Osteoblast (primary cell): ENCODE results near the gene PSMC5. TPM values are rescaled to one million over a fixed set of nuclear protein-coding genes. Genes with fewer than 3 reads are reported as not detected.

Experiments
- DNase-seq: peaks from one replicate; pipeline ENCODE4 v3.0.0; 2011; ENCODE audit warnings: low spot score, mixed read lengths; ENCODE audit not compliant: insufficient read length; ENCODE audit errors: missing footprints
- H2AFZ ChIP-seq: 2 replicates; pipeline ENCODE4 v1.6.0; 2011; ENCODE audit warnings: mild to moderate bottlenecking, low read length
- H3K27ac ChIP-seq: 2 replicates; pipeline ENCODE4 v1.5.1; 2011; ENCODE audit warnings: mild to moderate bottlenecking, low read depth, low read length, moderate library complexity
- H3K27me3 ChIP-seq: 2 replicates; pipeline ENCODE4 v1.6.0; 2012; ENCODE audit warnings: mild to moderate bottlenecking, control low read depth, inconsistent platforms, low read length, moderate library complexity; ENCODE audit not compliant: insufficient read depth
- H3K36me3 ChIP-seq: 2 replicates; pipeline ENCODE4 v1.5.1; 2011; ENCODE audit warnings: mild to moderate bottlenecking, low read length, control low read depth, moderate library complexity; ENCODE audit not compliant: insufficient read depth
- H3K4me1 ChIP-seq: 2 replicates; pipeline ENCODE4 v1.5.1; 2011; ENCODE audit warnings: mild to moderate bottlenecking, low read length, control low read depth, moderate library complexity; ENCODE audit not compliant: insufficient read depth
- H3K4me2 ChIP-seq: 2 replicates; pipeline ENCODE4 v1.6.0; 2011; ENCODE audit warnings: mild to moderate bottlenecking, low read length; ENCODE audit not compliant: insufficient read depth
- H3K4me3 ChIP-seq: fragments of 200-600 bp; sonication (generic); 3 replicates; pipeline ENCODE4 v1.5.1; 2012; ENCODE audit warnings: mild to moderate bottlenecking, low read length, inconsistent platforms; ENCODE audit not compliant: insufficient read depth
- H3K79me2 ChIP-seq: 2 replicates; pipeline ENCODE4 v1.6.0; 2012; ENCODE audit warnings: mild to moderate bottlenecking, low read length, control low read depth, inconsistent platforms; ENCODE audit not compliant: insufficient read depth
- H3K9me3 ChIP-seq: 2 replicates; pipeline ENCODE4 v1.5.1; 2011; ENCODE audit warnings: low read depth, low read length, control low read depth
- H4K20me1 ChIP-seq: 2 replicates; pipeline ENCODE4 v1.6.0; 2012; ENCODE audit warnings: mild to moderate bottlenecking, low read length, control low read depth; ENCODE audit not compliant: insufficient read depth
- total RNA-seq: library from RNA; depleted of rRNA; stranded (reverse); fragments of >200 nt; gene quantifications from 2 replicates; pipeline ENCODE4 v1.2.3, GENCODE V29; 2012
- TF ChIP-seq, protein P1 (sequence below): IDR thresholded peaks from 2 replicates; pipeline ENCODE4 v1.5.1; 2011; ENCODE audit warnings: mild to moderate bottlenecking, low read depth, low read length, moderate library complexity; ENCODE audit errors: extremely low read depth

The PSMC5 gene
- total RNA-seq, 1 donor, result 34.0 TPM

- peaks cover 36% of the 10 kb centered on the region for H3K36me3 ChIP-seq
- peaks cover 14% of the 10 kb centered on the region for H3K4me1 ChIP-seq
- no peak overlapping the region for H2AFZ ChIP-seq
- peak; percentile 74 for DNase-seq
- H3K79me2 ChIP-seq, result peaks cover 97% of the 10 kb centered on the region
- H4K20me1 ChIP-seq, result peaks cover 59% of the 10 kb centered on the region
- TF ChIP-seq, protein P1, sequence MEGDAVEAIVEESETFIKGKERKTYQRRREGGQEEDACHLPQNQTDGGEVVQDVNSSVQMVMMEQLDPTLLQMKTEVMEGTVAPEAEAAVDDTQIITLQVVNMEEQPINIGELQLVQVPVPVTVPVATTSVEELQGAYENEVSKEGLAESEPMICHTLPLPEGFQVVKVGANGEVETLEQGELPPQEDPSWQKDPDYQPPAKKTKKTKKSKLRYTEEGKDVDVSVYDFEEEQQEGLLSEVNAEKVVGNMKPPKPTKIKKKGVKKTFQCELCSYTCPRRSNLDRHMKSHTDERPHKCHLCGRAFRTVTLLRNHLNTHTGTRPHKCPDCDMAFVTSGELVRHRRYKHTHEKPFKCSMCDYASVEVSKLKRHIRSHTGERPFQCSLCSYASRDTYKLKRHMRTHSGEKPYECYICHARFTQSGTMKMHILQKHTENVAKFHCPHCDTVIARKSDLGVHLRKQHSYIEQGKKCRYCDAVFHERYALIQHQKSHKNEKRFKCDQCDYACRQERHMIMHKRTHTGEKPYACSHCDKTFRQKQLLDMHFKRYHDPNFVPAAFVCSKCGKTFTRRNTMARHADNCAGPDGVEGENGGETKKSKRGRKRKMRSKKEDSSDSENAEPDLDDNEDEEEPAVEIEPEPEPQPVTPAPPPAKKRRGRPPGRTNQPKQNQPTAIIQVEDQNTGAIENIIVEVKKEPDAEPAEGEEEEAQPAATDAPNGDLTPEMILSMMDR, result no peak
- H3K4me2 ChIP-seq, result no peak overlapping the region
- H3K27me3 ChIP-seq, result no peaks in the 10 kb centered on the region
- H3K4me3 ChIP-seq, result no peak overlapping the region
- H3K9me3 ChIP-seq, result no peaks in the 10 kb centered on the region
- peak overlapping the region; percentile 25 for H3K27ac ChIP-seq
Observed at GRCh38 chr17:63785556-63785955, 41.7 kb upstream of the PSMC5 start.

DNA sequence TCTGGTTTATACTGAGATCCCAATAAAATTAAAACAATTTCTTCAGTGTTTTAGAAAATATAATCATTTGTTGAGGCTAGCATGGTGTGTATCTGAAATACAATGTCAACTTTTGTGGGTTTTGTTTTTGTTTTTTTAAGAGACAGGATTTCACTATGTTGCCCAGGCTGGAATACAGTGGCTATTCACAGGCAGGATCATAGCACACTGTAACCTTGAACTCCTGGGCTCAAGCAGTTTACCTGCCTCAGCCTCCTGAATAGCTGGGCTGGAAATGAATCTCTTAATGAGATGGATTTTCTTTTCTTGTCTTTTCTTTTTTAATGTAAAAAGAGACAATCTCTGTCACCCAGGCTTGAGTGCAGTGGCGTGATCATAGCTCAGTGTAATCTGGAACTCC lies 41.1 kb upstream of the PSMC5 start:
- Histone ChIP-seq H3K36me3 (peaks cover 40% of the 10 kb centered on the region), H3K4me1 (peaks cover 9% of the 10 kb centered on the region), H3K4me2 (no peak overlapping the region), H3K9me3 (no peaks in the 10 kb centered on the region), H3K79me2 (peaks cover 95% of the 10 kb centered on the region), H3K4me3 (no peak overlapping the region), H4K20me1 (peaks cover 54% of the 10 kb centered on the region), H3K27ac (no peak overlapping the region), H2AFZ (no peak overlapping the region), H3K27me3 (no peaks in the 10 kb centered on the region)
- TF ChIP-seq, protein P1, result no peak
- no peak for DNase-seq

DNA sequence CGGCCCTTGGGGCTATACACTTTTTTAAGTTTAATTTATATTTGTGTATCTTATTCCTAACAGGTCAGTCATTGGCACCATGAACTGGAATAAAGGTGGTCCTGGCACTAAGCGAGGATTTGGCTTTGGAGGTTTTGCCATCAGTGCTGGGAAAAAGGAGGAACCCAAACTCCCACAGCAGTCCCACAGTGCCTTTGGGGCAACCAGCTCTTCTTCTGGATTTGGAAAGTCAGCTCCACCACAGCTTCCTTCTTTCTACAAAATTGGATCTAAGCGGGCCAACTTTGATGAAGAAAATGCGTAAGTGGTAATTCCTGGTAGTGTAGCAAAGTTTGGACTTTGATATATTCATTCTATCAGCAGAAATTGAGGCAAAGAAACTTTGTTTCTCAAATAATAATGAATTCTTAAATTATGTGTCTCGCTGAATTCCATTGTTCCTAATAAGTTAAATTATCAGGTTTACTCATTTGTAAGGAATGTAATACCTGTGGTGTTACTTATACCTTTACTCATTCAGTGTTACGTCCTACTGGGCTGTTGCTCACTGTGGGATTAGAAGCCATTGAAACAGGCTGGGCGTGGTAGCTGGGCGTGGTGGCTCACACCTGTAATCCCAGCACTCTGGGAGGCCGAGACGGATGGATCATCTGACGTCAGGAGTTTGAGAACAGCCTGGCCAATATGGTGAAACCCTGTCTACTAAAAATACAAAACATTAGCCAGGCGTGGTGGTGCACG lies 40.1 kb upstream of the PSMC5 start:
- H4K20me1 ChIP-seq, result peaks cover 48% of the 10 kb centered on the region
- H3K4me2 ChIP-seq, result no peak overlapping the region
- peaks cover 9% of the 10 kb centered on the region for H3K4me1 ChIP-seq
- peaks cover 95% of the 10 kb centered on the region for H3K79me2 ChIP-seq
- no peak overlapping the region for H2AFZ ChIP-seq
- TF ChIP-seq, protein P1, result no peak
- peaks cover 40% of the 10 kb centered on the region for H3K36me3 ChIP-seq
- no peak overlapping the region for H3K27ac ChIP-seq
- no peaks in the 10 kb centered on the region for H3K27me3 ChIP-seq
- no peak for DNase-seq
- H3K4me3 ChIP-seq, result no peak overlapping the region
- no peaks in the 10 kb centered on the region for H3K9me3 ChIP-seq

DNA sequence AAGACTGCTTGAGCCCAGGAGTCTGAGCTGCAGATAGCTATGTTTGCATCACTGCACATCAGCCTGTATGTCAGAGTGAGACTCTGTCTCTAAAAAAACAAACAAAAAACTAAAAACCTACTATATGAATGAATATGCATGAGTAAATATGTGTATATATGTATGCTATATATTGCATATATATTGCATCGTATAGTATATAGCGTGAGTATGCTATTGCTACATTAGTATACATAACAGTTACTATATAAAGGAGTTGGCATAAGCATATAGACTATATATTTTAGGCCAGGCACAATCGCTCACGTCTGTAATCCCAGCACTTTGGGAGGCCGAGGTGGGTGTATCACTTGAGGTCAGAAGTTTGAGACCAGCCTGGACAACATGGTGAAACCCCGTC lies 37.2 kb upstream of the PSMC5 start:
- DNase-seq, result no peak
- TF ChIP-seq, protein P1, result no peak
- Histone ChIP-seq H3K4me1 (peaks cover 9% of the 10 kb centered on the region), H3K36me3 (peaks cover 67% of the 10 kb centered on the region), H3K4me3 (no peak overlapping the region), H3K79me2 (peaks cover 86% of the 10 kb centered on the region), H3K27me3 (no peaks in the 10 kb centered on the region), H3K9me3 (no peaks in the 10 kb centered on the region), H2AFZ (no peak overlapping the region), H3K4me2 (no peak overlapping the region), H4K20me1 (peaks cover 27% of the 10 kb centered on the region), H3K27ac (no peak overlapping the region)
